HepG2 (cell line): ENCODE data around the gene TSHZ2. TPM values are rescaled to one million over a fixed set of nuclear protein-coding genes. Genes with fewer than 3 reads are reported as not detected.
"Not testable (repeated sequence)": the region's sequence is repeated elsewhere in the genome, so short reads cannot be mapped to it uniquely, and the experiment has no call there.

Experiments
- ATAC-seq: fragments of 200-7000 bp; cut with Tn5 transposase; 3 replicates; pipeline ENCODE4 v1.9.1; 2020; ENCODE audit warnings: mild to moderate bottlenecking, moderate library complexity
- BruUV-seq: library from RNA; stranded (reverse); fragments of 400-500 nt; replicated peaks from 2 replicates; lab custom pipeline; 2021; lab: Mats Ljungman, UMichigan
- CTCF ChIA-PET: fragments of 300-600 bp; formaldehyde crosslinking; extraction: SDS; loops from one replicate; lab custom pipeline; 2021; ENCODE audit warnings: low total read pairs, inconsistent platforms, low intra/inter-chr PET ratio; lab: Yijun Ruan, JAX
- POLR2A ChIA-PET: fragments of 350-600 bp; sonication (Branson Sonifier 250); formaldehyde crosslinking; loops from one replicate; lab custom pipeline; 2020; ENCODE audit warnings: antibody characterized with exemption, inconsistent platforms; lab: Yijun Ruan, JAX
- DNase-seq: peaks from one replicate; pipeline ENCODE4 v3.0.0-alpha.2; 2015; ENCODE audit warnings: low spot score
- FAIRE-seq: peaks from 3 replicates; lab custom pipeline; 2011; peaks lifted over from hg19 to GRCh38; lab: Jason Lieb, UNC
- H2AFZ ChIP-seq: one replicate; pipeline ENCODE4 v1.6.1; 2011; ENCODE audit warnings: low read length, inconsistent platforms
- H3K27ac ChIP-seq: fragments of 300-600 bp; 3 replicates; pipeline ENCODE4 v1.8.0; 2011; ENCODE audit warnings: mixed run types, mild to moderate bottlenecking, mixed read lengths, low read length, inconsistent platforms; ENCODE audit not compliant: insufficient read depth; ENCODE audit errors: extremely low read length
- H3K27me3 ChIP-seq, 2 experiments: fragments of 200-600 bp in 1 of 2; 2 replicates in 1 of 2; 3 replicates in 1 of 2; pipeline versions ENCODE4 v1.6.0 to v1.8.0; 2011; ENCODE audit warnings: low read length in 2 of 2, mild to moderate bottlenecking in 2 of 2, moderate library complexity in 2 of 2, inconsistent platforms in 1 of 2; ENCODE audit not compliant: insufficient read depth in 2 of 2, control insufficient read depth in 1 of 2
- H3K36me3 ChIP-seq, 2 experiments: fragments of 200-600 bp in 1 of 2; replicated peaks in 1 of 2; 2 replicates in 1 of 2; 3 replicates in 1 of 2; pipeline versions ENCODE4 v1.5.1 to v1.8.0; 2011; ENCODE audit warnings: low read length in 2 of 2, inconsistent platforms in 1 of 2; ENCODE audit not compliant: insufficient read depth in 2 of 2, control insufficient read depth in 1 of 2
- H3K4me1 ChIP-seq: 2 replicates; pipeline ENCODE4 v1.5.1; 2012; ENCODE audit warnings: low read length, inconsistent platforms; ENCODE audit not compliant: insufficient read depth
- H3K4me2 ChIP-seq: 2 replicates; pipeline ENCODE4 v1.6.0; 2011; ENCODE audit warnings: low read depth, low read length, inconsistent platforms
- H3K4me3 ChIP-seq, 3 experiments: fragments of 200-600 bp in 1 of 3; sonication (generic), shearing (Covaris generic) in 1 of 3; replicated peaks in 1 of 3; 2 replicates each; pipeline ENCODE4 v1.5.1; 2011 to 2016; ENCODE audit warnings: low read length in 3 of 3, inconsistent platforms in 2 of 3, low read depth in 2 of 3, mild to moderate bottlenecking in 2 of 3, control low read depth in 1 of 3, mixed read lengths in 1 of 3; ENCODE audit not compliant: insufficient read depth in 1 of 3
- H3K79me2 ChIP-seq: one replicate; pipeline ENCODE4 v1.6.1; 2011; ENCODE audit warnings: low read length, inconsistent platforms; ENCODE audit not compliant: insufficient read depth
- H3K9ac ChIP-seq: 2 replicates; pipeline ENCODE4 v1.6.0; 2011; ENCODE audit warnings: mild to moderate bottlenecking, low read depth, low read length, inconsistent platforms; ENCODE audit not compliant: insufficient read depth
- H3K9me3 ChIP-seq: 2 replicates; pipeline ENCODE4 v1.5.1; 2012; ENCODE audit warnings: mild to moderate bottlenecking, low read length
- H4K20me1 ChIP-seq: 2 replicates; pipeline ENCODE4 v1.6.0; 2011; ENCODE audit warnings: inconsistent platforms, mild to moderate bottlenecking, low read length, moderate library complexity; ENCODE audit not compliant: insufficient read depth
- ZZZ3 ChIP-seq: sonication (generic); formaldehyde crosslinking; IDR thresholded peaks from 2 replicates; pipeline ENCODE4 v1.4.0; 2020; ENCODE audit warnings: missing genetic modification reagents, mild to moderate bottlenecking, borderline replicate concordance
- WGBS: methylation state at CpG from one replicate; pipeline ENCODE4 v1.1.6; 2017; ENCODE audit warnings: low lambda C conversion rate; 5-methylcytosine and 5-hydroxymethylcytosine counted together
- in situ Hi-C: cut with HindIII; loops from 2 replicates; pipeline ENCODE4 v1.10.0; 2017; ENCODE audit warnings: low pct_unique_long_range_greater_than_20kb; ENCODE audit not compliant: extremely low pct_ligation_motif_present
- intact Hi-C: fragments of 100-400 bp; cut with micrococcal nuclease; formaldehyde crosslinking; loops from one replicate; pipeline ENCODE4 v1.10.0; 2022; ENCODE audit not compliant: unreplicated experiment
- polyA plus RNA-seq, 8 experiments: library from polyadenylated mRNA; depleted of rRNA in 3 of 8; stranded (reverse) in 7 of 8; unstranded in 1 of 8; fragments of >200 nt; fragmentation: Illumina TruSeq in 4 of 8; extraction: Trizol in 4 of 8; gene quantifications; 2 replicates each; pipeline versions ENCODE4 v1.2.1 to v1.2.3, GENCODE V29; 2011 to 2016; ENCODE audit warnings: low read depth in 4 of 8, missing spikeins in 1 of 8, mixed read lengths in 1 of 8; ENCODE audit not compliant: insufficient read depth in 1 of 8
- total RNA-seq, 5 experiments: library from RNA; depleted of rRNA; stranded (reverse); fragments of >200 nt; fragmentation: Illumina TruSeq; extraction: Trizol; gene quantifications; 2 replicates each; pipeline ENCODE4 v1.2.3, GENCODE V29; 2016; ENCODE audit warnings: low read depth in 1 of 5

TSHZ2 gene
- total and polyA plus RNA-seq, 2 of the 13 experiments (the other 11 are each of a cell fraction or from before 2014, with no cell fraction given), result 0.01 TPM; not detected in 1

GRCh38 chr20:52965819-52966218 lies 6.3 kb upstream of the TSHZ2 start:
- H3K27me3 ChIP-seq, result peaks cover 0 to 12% of the 10 kb centered on the region in 2 experiments; a peak in 1 of 5 replicates
- CTCF ChIA-PET, result no interaction called here
- no peaks in the 10 kb centered on the region for H3K4me1 ChIP-seq
- BruUV-seq, result no TSS peak
- no peak overlapping the region for H3K9ac ChIP-seq
- ATAC-seq (no peak), FAIRE-seq (no peak), DNase-seq (no peak)
- no peak overlapping the region for H3K4me2 ChIP-seq
- 8% methylated on average over 2 of the region's 2 CpGs for WGBS
- H3K9me3 ChIP-seq, result no peaks in the 10 kb centered on the region
- no peak overlapping the region for H2AFZ ChIP-seq
- H3K4me3 ChIP-seq, result no peak overlapping the region
- intact Hi-C loops (no loop called here), in situ Hi-C loops (no loop called here)
- POLR2A ChIA-PET, result no interaction called here
- no peaks in the 10 kb centered on the region for H4K20me1 ChIP-seq
- no peak overlapping the region for H3K27ac ChIP-seq
- H3K79me2 ChIP-seq, result no peaks in the 10 kb centered on the region
- TF ChIP-seq ZZZ3 (CRISPR knock-in tag), result no peak
- no peaks in the 10 kb centered on the region for H3K36me3 ChIP-seq

GRCh38 chr20:52966543-52966942 lies 5.6 kb upstream of the TSHZ2 start:
- ATAC-seq, BruUV-seq, in situ Hi-C loops, H3K4me3 ChIP-seq, H3K27ac ChIP-seq, H3K79me2 ChIP-seq, H3K9me3 ChIP-seq, CTCF ChIA-PET, H2AFZ ChIP-seq, POLR2A ChIA-PET, H3K4me1 ChIP-seq, H4K20me1 ChIP-seq, intact Hi-C loops, H3K4me2 ChIP-seq, H3K9ac ChIP-seq, H3K36me3 ChIP-seq, FAIRE-seq, DNase-seq: not testable (repeated sequence)
- peaks cover 0 to 18% of the 10 kb centered on the region in 2 experiments; a peak in 2 of 5 replicates for H3K27me3 ChIP-seq
